ENCODE data around the gene PROX2.

The PROX2 gene

DNA sequence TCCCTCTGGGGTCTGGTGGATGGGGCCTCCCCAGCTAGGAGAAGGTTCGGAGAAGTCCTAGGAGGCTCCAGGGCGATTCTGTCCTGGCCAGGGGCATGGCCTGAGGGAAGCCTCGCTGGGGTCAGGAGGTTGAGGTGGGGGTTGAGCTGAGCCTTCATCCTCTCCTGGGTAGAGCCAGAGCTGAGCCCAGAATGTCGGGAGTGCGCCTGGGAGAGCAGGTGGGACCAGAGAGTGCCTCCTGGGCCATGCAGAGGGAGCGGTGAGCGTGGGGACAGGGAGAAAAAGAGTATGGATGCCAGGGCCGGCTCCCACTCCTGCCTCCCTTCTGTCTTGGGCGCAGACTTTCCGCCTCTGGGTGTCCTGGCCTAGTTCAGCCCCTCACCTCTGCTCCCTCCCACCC is 34.0 kb upstream of the PROX2 start:
- DNase-seq (ENCODE audit: low read depth in 2 of 2): no peak

DNA sequence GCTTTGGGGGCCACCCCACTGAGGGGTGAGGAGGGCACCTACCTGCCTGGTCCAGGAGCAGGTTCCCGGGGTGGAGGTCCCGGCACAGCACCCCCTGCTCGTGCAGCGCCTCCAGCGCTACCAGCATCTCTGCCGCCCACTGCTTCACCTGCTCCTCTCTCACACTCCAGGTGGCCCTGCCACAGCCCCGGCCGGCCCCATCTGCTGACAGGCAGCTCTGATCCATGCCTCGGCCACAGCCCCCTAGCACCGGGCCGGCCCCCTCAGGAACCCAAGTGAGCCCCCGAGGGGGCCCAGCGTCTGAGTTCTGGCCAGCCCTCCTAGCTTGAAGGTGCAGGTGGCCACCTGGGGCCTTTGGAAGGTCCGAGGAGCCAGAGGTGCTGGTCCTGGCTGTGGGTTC is 33.6 kb upstream of the PROX2 start:
- DNase-seq (ENCODE audit: low read depth in 2 of 2): no peak

- DNase-seq (ENCODE audit: low read depth in 2 of 2): no peak
These were observed 33.0 kb upstream of the PROX2 start for GRCh38 chr14:74908861-74909341.

DNA sequence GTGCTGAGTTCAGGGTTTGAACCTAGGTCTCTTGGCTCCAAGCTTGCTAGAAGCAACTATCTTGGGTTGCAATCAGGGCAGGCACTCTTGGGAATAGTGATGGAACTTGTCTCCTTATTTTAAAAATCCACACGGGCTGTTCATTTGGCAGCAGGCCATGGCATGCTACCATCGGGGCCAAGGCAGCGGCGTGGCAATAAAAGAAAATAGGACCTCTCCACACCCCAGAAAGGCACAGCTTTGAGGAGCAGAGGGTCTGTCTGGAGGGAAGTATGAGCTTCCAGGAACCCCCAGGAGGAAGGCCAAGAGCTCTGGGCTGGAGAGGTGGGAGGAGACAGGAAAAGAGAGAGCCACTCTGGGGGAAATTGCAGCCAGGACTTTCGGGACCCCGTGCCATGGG is 31.8 kb upstream of the PROX2 start:
- no peak for DNase-seq (ENCODE audit: low read depth in 2 of 2)

GRCh38 chr14:74906925-74907521 is 31.1 kb upstream of the PROX2 start:
- no peak for DNase-seq (ENCODE audit: low read depth in 2 of 2)

DNA sequence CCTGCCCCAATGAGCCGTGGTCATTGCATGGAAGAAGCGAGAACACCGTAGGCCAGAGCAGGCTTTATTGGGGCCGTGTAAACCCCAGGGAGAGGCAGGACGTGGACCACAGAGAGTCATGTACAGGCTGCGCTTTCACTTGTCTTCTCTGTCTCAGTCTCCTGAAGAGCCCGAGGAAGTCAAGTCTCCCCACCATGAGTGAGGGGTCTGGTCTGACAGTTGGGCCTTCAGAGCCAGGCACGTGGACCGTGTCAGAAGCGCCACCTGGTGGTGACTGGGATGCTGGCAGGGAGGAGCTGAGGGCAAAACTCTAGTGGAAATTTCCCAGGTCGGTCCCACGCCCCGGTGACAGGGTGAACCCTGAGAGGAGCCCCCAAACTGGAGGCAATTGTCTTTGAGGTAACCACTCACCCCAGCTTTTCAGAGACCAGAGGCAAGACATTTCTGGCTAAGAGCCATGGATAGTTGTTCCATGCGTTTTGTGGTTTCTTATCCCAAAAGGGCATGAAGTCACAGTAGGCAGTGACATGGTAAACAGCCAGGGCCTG is 29.7 kb upstream of the PROX2 start:
- peak; percentile 50 to 54 for DNase-seq (ENCODE audit: low read depth in 2 of 2)

- DNase-seq (ENCODE audit: low read depth in 2 of 2): no peak
These were observed 28.9 kb upstream of the PROX2 start for GRCh38 chr14:74904635-74905503.

GRCh38 chr14:74902941-74903705 is 27.2 kb upstream of the PROX2 start:
- no peak for DNase-seq (ENCODE audit: low read depth in 2 of 2)

GRCh38 chr14:74898694-74899093 is 22.7 kb upstream of the PROX2 start:
- DNase-seq (ENCODE audit: low read depth in 2 of 2): no peak

GRCh38 chr14:74898083-74898482 is 22.1 kb upstream of the PROX2 start:
- DNase-seq (ENCODE audit: low read depth in 2 of 2): no peak

DNA sequence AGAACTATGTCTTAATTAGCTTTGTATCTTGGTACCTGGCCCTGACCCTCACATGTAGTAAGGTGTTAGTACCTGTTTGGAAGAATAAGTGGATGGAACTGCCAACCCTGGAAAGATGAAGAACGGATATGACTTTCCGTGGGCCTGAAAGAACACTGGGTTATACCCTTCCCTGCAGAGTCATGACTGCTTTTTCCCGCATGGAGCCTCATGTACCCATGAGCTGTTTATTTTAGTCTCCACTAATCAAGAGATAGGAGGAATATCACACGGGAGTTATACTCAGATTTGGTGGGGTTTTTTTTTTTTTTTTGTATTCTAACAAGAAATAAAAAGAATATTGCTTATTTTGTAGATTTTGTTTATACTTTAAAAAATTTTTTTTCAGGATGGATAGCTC is 21.7 kb upstream of the PROX2 start:
- DNase-seq (ENCODE audit: low read depth in 2 of 2): no peak

- no peak for DNase-seq (ENCODE audit: low read depth in 2 of 2)
These were observed 20.5 kb upstream of the PROX2 start for GRCh38 chr14:74896400-74896799.

DNA sequence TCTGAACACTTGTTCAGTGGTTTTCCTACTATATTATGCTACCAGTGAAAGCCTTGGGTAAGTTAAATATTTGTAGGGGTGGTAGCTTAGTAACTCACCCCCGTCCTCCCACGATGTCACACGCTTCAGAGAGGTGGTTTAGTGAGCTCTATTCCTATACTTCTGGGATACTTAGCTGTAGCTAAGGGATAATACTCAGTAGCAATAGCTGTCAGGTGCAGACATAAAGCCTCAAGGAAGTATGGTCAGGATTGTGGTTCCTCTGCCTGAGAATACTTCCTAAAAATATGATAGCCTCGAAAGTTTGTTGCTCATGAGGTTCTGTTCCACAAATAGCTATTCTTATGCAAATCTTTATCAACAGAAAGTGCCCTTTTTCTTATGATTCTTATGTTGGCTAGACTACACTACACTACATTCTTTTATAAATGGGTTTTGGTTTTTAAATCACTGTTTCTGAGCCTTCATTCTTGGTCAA is 17.7 kb upstream of the PROX2 start:
- no peak for DNase-seq (ENCODE audit: low read depth in 2 of 2)

DNA sequence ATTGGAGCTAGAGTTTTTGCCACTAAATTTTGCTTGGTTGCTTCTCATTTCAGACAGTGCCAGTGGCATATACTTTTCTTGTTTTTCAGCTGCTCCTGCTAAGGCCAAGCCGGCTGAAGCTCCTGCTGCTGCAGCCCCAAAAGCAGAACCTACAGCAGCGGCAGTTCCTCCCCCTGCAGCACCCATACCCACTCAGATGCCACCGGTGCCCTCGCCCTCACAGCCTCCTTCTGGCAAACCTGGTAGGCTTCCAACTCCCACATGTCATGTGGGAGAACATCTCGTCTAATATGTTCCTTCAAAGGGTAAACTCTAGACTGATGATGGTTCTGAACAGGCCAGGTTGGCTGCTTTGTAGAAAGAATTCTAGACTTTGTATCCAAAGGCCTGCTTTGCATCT is 16.8 kb upstream of the PROX2 start:
- no peak for DNase-seq (ENCODE audit: low read depth in 2 of 2)

DNA sequence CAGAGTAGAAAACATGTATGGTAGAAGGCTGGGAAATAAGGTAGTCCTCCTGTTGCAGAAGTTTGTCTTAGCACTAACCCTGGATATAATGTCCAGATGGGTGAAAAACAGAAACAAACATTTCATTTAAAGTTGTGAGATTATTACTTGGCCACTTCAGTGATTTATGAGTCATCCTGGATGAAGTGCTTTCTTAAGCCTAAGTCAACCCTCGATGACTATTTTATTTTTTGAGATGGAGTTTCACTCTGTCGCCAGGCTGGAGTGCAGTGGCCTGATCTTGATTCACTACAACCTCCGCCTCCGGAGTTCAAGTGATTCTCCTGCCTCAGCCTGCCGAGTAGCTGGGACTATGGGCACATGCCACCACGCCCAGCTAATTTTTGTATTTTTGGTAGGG is 15.9 kb upstream of the PROX2 start:
- DNase-seq (ENCODE audit: low read depth in 2 of 2): no peak

DNA sequence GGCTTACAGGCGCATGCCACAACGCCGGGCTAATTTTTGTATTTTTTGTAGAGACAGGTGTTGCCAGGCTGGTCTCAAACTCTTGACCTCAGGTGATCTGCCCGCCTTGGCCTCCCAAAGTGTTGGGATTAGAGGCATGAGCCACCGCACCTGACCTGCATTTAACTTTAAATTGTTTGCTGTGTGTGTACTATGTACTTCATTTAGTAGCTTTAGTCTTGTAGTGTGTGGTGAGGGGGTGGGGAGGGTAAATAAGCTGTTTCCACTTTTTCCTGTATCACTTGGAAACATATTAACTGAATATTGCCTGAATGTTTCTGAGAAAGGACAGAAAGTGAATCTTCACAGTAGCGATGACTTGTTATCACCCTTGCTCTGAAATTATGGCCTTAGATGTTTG is 14.3 kb upstream of the PROX2 start:
- no peak for DNase-seq (ENCODE audit: low read depth in 2 of 2)

DNA sequence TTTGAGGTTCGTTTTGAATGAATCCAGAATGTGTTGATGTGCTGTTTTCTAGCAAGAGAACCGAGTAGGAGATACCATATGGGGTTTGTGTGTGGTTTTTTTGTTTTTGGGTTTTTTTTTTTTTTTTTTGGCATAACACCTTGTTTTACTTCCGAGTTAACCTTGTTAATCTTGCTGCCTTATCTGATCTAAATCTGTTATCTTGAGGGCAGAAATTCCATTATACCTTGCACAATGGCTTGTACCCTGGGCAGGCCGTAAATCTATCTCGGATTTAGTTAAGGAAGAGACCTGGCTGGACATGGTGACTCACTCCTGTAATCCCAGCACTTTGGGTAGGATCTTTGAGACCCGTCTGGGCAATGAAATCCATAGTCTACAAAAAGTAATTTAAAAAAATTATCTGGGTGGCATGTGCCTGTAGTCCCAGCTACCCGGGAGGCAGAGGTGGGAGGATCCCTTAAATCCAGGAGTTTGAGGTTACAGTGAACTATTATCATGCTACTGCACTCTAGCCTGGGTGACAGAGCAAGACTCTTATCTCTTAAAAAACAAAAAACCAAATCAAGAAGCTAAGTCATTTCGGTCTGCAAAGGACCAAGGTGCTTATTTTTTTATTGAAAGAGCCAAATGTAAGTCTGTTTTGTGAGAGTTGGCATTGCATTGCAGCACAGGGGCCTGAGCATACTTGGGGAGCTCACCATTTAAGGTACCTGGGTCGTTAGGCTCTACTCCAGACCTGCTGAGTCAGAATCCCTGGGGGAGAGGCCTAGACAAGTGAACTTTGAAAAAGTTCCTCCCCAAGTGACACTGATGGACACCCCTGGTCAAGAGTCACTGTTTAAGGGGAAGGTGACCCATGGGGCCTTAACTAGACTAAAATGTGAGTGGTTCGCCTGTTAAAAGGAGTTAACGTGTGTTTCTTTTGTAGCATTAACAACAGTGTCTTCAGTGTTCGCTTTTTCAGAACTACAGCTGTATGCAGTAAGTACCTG is 12.5 kb upstream of the PROX2 start:
- DNase-seq (ENCODE audit: low read depth in 2 of 2): no peak

- no peak for DNase-seq (ENCODE audit: low read depth in 2 of 2)
These were observed 10.1 kb upstream of the PROX2 start for GRCh38 chr14:74886001-74886400.

DNA sequence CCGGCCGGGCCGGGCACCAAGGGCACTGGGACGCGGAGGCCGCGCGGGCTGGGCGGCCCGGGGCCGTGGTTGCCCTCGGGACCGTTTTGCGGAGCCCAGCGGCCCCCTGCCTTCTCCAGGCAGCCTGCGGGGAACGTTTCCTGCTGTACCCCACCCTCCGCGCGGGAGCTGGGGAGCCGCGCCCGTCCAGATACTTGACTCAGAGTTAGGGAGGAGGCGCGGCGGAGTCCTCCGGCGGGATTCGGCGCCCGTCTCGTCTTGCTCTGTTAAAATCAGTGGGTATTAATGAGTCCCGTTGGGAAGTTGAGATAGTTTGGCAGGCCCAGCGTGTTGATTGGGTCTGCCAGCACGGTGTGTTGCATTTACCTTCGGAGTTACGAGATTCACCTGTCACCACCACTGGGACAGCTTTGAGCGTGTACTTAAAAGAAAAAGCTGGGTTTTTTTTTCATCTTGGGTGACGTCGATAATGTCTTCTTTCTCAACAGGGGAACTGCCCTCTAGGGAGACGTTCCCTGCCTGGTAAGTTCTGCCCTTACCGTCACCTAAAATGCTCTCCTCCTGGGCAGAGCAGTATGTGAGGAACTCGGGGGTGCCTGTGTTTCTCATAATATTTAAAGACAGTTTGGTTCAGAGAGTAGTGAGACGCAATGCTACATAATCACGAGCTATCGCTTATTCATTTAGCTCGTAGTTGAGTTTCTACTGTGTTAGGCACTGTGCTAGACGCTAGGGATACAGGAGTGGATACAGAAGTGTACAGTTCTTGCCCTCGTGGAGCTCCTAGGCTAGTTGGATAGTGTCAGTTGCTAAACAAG is 6.4 kb upstream of the PROX2 start:
- peak in 1 of 2 donors; percentile 30 for DNase-seq (ENCODE audit: low read depth in 2 of 2)
